Activated T-helper 17 cell treated with anti-CD3 and anti-CD28 coated beads, Interleukin-2, amount 50 U/mL, for 72 hours (primary cell): ENCODE measurements around the gene UBE2F. TPM values are rescaled to one million over a fixed set of nuclear protein-coding genes. Genes with fewer than 3 reads are reported as not detected.
"Not testable (repeated sequence)": the region's sequence is repeated elsewhere in the genome, so short reads cannot be mapped to it uniquely, and the experiment has no call there.

Source experiments
- ATAC-seq: fragments of 150-1000 bp; cut with Tn5 transposase; replicated peaks from 2 replicates; pipeline ENCODE4 v1.10.0; 2021; ENCODE audit warnings: mild to moderate bottlenecking, moderate library complexity
- H3K27ac Mint-ChIP-seq: one replicate; pipeline ENCODE4 v1.8.0; 2022; ENCODE audit warnings: mixed read lengths
- H3K27me3 Mint-ChIP-seq: one replicate; pipeline ENCODE4 v1.8.0; 2022; ENCODE audit warnings: mixed read lengths
- H3K36me3 Mint-ChIP-seq: one replicate; pipeline ENCODE4 v1.8.0; 2022; ENCODE audit warnings: low read depth, mild to moderate bottlenecking, mixed read lengths
- H3K4me1 Mint-ChIP-seq: one replicate; pipeline ENCODE4 v1.8.0; 2022; ENCODE audit warnings: mixed read lengths
- H3K4me3 Mint-ChIP-seq: one replicate; pipeline ENCODE4 v1.8.0; 2022; ENCODE audit warnings: mild to moderate bottlenecking, mixed read lengths
- H3K9me3 Mint-ChIP-seq: one replicate; pipeline ENCODE4 v1.8.0; 2022; ENCODE audit warnings: mixed read lengths
- total RNA-seq, 2 donors: library from RNA; stranded (reverse); gene quantifications; one replicate each; pipeline ENCODE4 v1.2.3, GENCODE V29; 2022

The UBE2F gene
- total RNA-seq, 2 donors from 2014 or later: 38.9 to 44.7 TPM

DNA sequence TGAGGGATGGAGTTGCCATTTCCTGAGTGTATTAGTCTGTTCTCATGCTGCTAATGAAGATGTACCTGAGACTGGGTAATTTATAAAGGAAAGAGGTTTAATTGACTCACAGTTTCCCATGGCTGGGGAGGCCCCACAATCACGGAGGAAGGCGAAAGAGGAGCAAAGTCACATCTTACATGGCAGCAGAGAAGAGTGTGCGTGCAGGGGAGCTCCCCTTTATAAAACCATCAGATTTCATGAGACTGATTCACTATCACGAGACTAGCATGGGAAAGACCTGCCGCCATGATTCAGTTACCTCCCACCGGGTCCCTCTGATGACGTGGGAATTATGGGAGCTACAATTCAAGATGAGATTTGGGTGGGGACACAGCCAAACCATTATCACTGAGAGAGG, 99.9 kb downstream of the UBE2F start:
- peak; percentile 84 for ATAC-seq
- peaks cover 94% of the 10 kb centered on the region for H3K36me3 Mint-ChIP-seq
- H3K27ac Mint-ChIP-seq: peak overlapping the region; percentile 74
- H3K4me1 Mint-ChIP-seq: peaks cover 41% of the 10 kb centered on the region
- H3K27me3 Mint-ChIP-seq, H3K9me3 Mint-ChIP-seq: not testable (repeated sequence)
- peak overlapping the region; percentile 53 for H3K4me3 Mint-ChIP-seq

DNA sequence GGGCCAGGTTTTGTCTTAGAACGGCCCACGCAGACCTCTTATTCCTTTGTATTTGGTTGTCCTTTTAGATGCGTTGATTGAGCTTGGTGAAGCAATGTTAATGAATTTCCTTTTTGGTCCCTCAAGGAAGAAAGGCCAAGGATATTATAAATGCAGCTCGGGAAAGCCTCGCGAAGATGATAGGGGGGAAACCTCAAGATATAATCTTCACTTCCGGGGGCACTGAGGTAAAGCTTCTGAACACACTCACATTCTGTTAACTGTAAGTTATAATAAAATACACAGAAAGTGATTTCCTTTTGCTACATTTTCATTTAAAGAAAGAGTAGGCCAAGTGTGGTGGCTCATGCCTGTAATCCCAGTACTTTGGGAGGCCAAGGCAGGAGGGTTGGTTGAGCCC, 101.1 kb downstream of the UBE2F start:
- H3K4me3 Mint-ChIP-seq: peak overlapping the region; percentile 53
- H3K27me3 Mint-ChIP-seq: no peaks in the 10 kb centered on the region
- ATAC-seq: no peak
- H3K4me1 Mint-ChIP-seq: peaks cover 41% of the 10 kb centered on the region
- peaks cover 96% of the 10 kb centered on the region for H3K36me3 Mint-ChIP-seq
- H3K27ac Mint-ChIP-seq: peak overlapping the region; percentile 74
- peaks cover 3% of the 10 kb centered on the region for H3K9me3 Mint-ChIP-seq

GRCh38 chr2:238069021-238069709, 102.4 kb downstream of the UBE2F start:
- peak; percentile 11 for ATAC-seq
- Mint-ChIP-seq H3K27me3 (no peaks in the 10 kb centered on the region), H3K27ac (peak overlapping the region; percentile 90), H3K9me3 (peaks cover 3% of the 10 kb centered on the region), H3K4me1 (peaks cover 38% of the 10 kb centered on the region), H3K4me3 (peak overlapping the region; percentile 53), H3K36me3 (peaks cover 100% of the 10 kb centered on the region)

GRCh38 chr2:238069877-238070276, 103.1 kb downstream of the UBE2F start:
- peaks cover 38% of the 10 kb centered on the region for H3K4me1 Mint-ChIP-seq

GRCh38 chr2:238075397-238075796, 108.6 kb downstream of the UBE2F start:
- H3K36me3 Mint-ChIP-seq: peaks cover 97% of the 10 kb centered on the region
- no peak for ATAC-seq
- peaks cover 5% of the 10 kb centered on the region for H3K4me1 Mint-ChIP-seq
- H3K9me3 Mint-ChIP-seq: no peaks in the 10 kb centered on the region
- no peak overlapping the region for H3K27ac Mint-ChIP-seq
- no peak overlapping the region for H3K4me3 Mint-ChIP-seq
- H3K27me3 Mint-ChIP-seq: no peaks in the 10 kb centered on the region

More at GRCh38 chr2:238069877-238070276, 103.1 kb downstream of the UBE2F start:
- peaks cover 100% of the 10 kb centered on the region for H3K36me3 Mint-ChIP-seq
- ATAC-seq: no peak
- peak overlapping the region; percentile 90 for H3K27ac Mint-ChIP-seq
- H3K9me3 Mint-ChIP-seq: peaks cover 3% of the 10 kb centered on the region
- H3K27me3 Mint-ChIP-seq: no peaks in the 10 kb centered on the region
- peak overlapping the region; percentile 53 for H3K4me3 Mint-ChIP-seq

DNA sequence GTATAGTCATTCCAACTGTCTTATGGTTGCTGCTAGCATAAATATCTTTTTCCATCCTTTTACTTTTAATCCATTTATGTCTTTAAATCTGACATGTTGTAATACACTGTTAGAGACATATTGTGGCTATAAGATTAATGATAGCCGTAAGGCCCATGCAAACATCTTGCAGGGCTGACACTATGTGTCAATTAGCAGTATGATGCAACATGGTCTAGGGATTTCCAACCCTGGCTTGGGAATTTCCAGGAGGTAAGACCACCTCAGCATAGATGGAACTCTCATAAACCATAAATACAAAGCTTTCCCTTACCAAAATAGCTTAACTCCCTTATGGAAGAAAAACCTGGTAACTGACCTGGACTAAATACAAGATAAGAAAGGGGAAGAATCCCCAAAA, 110.5 kb downstream of the UBE2F start:
- H3K27ac Mint-ChIP-seq: no peak overlapping the region
- ATAC-seq: no peak

GRCh38 chr2:238079874-238080327, 113.1 kb downstream of the UBE2F start:
- Mint-ChIP-seq H3K27ac (no peak overlapping the region), H3K4me3 (no peak overlapping the region), H3K9me3 (no peaks in the 10 kb centered on the region), H3K36me3 (peaks cover 96% of the 10 kb centered on the region), H3K27me3 (no peaks in the 10 kb centered on the region), H3K4me1 (no peaks in the 10 kb centered on the region)
- no peak for ATAC-seq

More for the DNA sequence above, 110.5 kb downstream of the UBE2F start:
- Mint-ChIP-seq H3K36me3 (peaks cover 97% of the 10 kb centered on the region), H3K27me3 (no peaks in the 10 kb centered on the region), H3K4me1 (no peaks in the 10 kb centered on the region), H3K9me3 (no peaks in the 10 kb centered on the region), H3K4me3 (no peak overlapping the region)

- Mint-ChIP-seq H3K27ac (no peak overlapping the region), H3K36me3 (peaks cover 96% of the 10 kb centered on the region), H3K9me3 (no peaks in the 10 kb centered on the region), H3K27me3 (no peaks in the 10 kb centered on the region), H3K4me1 (no peaks in the 10 kb centered on the region), H3K4me3 (no peak overlapping the region)
- ATAC-seq: no peak
These were observed 113.7 kb downstream of the UBE2F start for GRCh38 chr2:238080518-238080917.

- H3K4me3 Mint-ChIP-seq: no peak overlapping the region
- H3K4me1 Mint-ChIP-seq: no peaks in the 10 kb centered on the region
- ATAC-seq: no peak
- H3K27me3 Mint-ChIP-seq: no peaks in the 10 kb centered on the region
- peaks cover 96% of the 10 kb centered on the region for H3K36me3 Mint-ChIP-seq
- H3K9me3 Mint-ChIP-seq: no peaks in the 10 kb centered on the region
- no peak overlapping the region for H3K27ac Mint-ChIP-seq
These were observed 114.3 kb downstream of the UBE2F start for GRCh38 chr2:238081150-238081549.

GRCh38 chr2:238081561-238081960, 114.7 kb downstream of the UBE2F start:
- H3K4me1 Mint-ChIP-seq: no peaks in the 10 kb centered on the region
- H3K4me3 Mint-ChIP-seq: no peak overlapping the region
- H3K9me3 Mint-ChIP-seq: no peaks in the 10 kb centered on the region
- no peaks in the 10 kb centered on the region for H3K27me3 Mint-ChIP-seq
- no peak overlapping the region for H3K27ac Mint-ChIP-seq
- no peak for ATAC-seq
- peaks cover 95% of the 10 kb centered on the region for H3K36me3 Mint-ChIP-seq

GRCh38 chr2:238082151-238082550, 115.3 kb downstream of the UBE2F start:
- no peak overlapping the region for H3K27ac Mint-ChIP-seq
- ATAC-seq: no peak
- no peaks in the 10 kb centered on the region for H3K4me1 Mint-ChIP-seq
- no peak overlapping the region for H3K4me3 Mint-ChIP-seq
- no peaks in the 10 kb centered on the region for H3K9me3 Mint-ChIP-seq
- no peaks in the 10 kb centered on the region for H3K27me3 Mint-ChIP-seq
- H3K36me3 Mint-ChIP-seq: peaks cover 95% of the 10 kb centered on the region

GRCh38 chr2:238082827-238083226, 116.0 kb downstream of the UBE2F start:
- H3K4me3 Mint-ChIP-seq: no peak overlapping the region
- ATAC-seq: no peak
- H3K4me1 Mint-ChIP-seq: no peaks in the 10 kb centered on the region
- H3K9me3 Mint-ChIP-seq: no peaks in the 10 kb centered on the region
- H3K27me3 Mint-ChIP-seq: no peaks in the 10 kb centered on the region
- no peak overlapping the region for H3K27ac Mint-ChIP-seq
- H3K36me3 Mint-ChIP-seq: peaks cover 96% of the 10 kb centered on the region

GRCh38 chr2:238083919-238084318, 117.1 kb downstream of the UBE2F start:
- Mint-ChIP-seq H3K9me3 (no peaks in the 10 kb centered on the region), H3K27ac (no peak overlapping the region), H3K4me1 (no peaks in the 10 kb centered on the region), H3K4me3 (no peak overlapping the region), H3K27me3 (no peaks in the 10 kb centered on the region), H3K36me3 (peaks cover 95% of the 10 kb centered on the region)
- ATAC-seq: no peak

GRCh38 chr2:238084761-238085160, 117.9 kb downstream of the UBE2F start:
- no peaks in the 10 kb centered on the region for H3K27me3 Mint-ChIP-seq
- H3K4me1 Mint-ChIP-seq: no peaks in the 10 kb centered on the region
- ATAC-seq: no peak
- H3K9me3 Mint-ChIP-seq: no peaks in the 10 kb centered on the region
- H3K36me3 Mint-ChIP-seq: peaks cover 86% of the 10 kb centered on the region
- no peak overlapping the region for H3K4me3 Mint-ChIP-seq
- H3K27ac Mint-ChIP-seq: no peak overlapping the region

GRCh38 chr2:238085899-238086298, 119.1 kb downstream of the UBE2F start:
- H3K4me3 Mint-ChIP-seq: no peak overlapping the region
- no peaks in the 10 kb centered on the region for H3K4me1 Mint-ChIP-seq
- no peak overlapping the region for H3K27ac Mint-ChIP-seq
- H3K27me3 Mint-ChIP-seq: no peaks in the 10 kb centered on the region
- peaks cover 78% of the 10 kb centered on the region for H3K36me3 Mint-ChIP-seq
- no peak for ATAC-seq
- H3K9me3 Mint-ChIP-seq: no peaks in the 10 kb centered on the region
